Fibroblast of lung (primary cell): Measurements from ENCODE around the gene MBL2. TPM values are rescaled to one million over a fixed set of nuclear protein-coding genes. Genes with fewer than 3 reads are reported as not detected.

Source experiments
- DNase-seq, 2 donors: peaks; one replicate each; pipeline versions ENCODE4 v3.0.0 to v3.0.0-alpha.2; 2010; ENCODE audit warnings: low read depth in 2 of 2
- H2AFZ ChIP-seq: 2 replicates; pipeline ENCODE4 v1.5.1; 2012; ENCODE audit warnings: low read length, control low read depth, inconsistent platforms
- H3K27ac ChIP-seq: 2 replicates; pipeline ENCODE4 v1.5.1; 2011; ENCODE audit warnings: low read length, control low read depth; ENCODE audit not compliant: insufficient read depth
- H3K27me3 ChIP-seq: 2 replicates; pipeline ENCODE4 v1.5.1; 2011; ENCODE audit warnings: mild to moderate bottlenecking, low read length; ENCODE audit not compliant: control insufficient read depth, insufficient read depth
- H3K36me3 ChIP-seq: 2 replicates; pipeline ENCODE4 v1.5.1; 2011; ENCODE audit warnings: low read length; ENCODE audit not compliant: control insufficient read depth, insufficient read depth
- H3K4me1 ChIP-seq: 2 replicates; pipeline ENCODE4 v1.5.1; 2011; ENCODE audit warnings: low read length; ENCODE audit not compliant: control insufficient read depth, insufficient read depth; ENCODE audit errors: extremely low read depth
- H3K4me2 ChIP-seq: 2 replicates; pipeline ENCODE4 v1.5.1; 2011; ENCODE audit warnings: low read length, control low read depth; ENCODE audit not compliant: insufficient read depth; ENCODE audit errors: extremely low read depth
- H3K4me3 ChIP-seq, 4 experiments: fragments of 200-600 bp in 1 of 4; sonication (generic) in 1 of 4; replicated peaks in 1 of 4; 2 replicates each; pipeline ENCODE4 v1.5.1; 2011 to 2016; ENCODE audit warnings: low read length in 4 of 4, low read depth in 3 of 4, mild to moderate bottlenecking in 3 of 4, control low read depth in 2 of 4, inconsistent platforms in 1 of 4, mixed read lengths in 1 of 4; ENCODE audit not compliant: insufficient read depth in 1 of 4; ENCODE audit errors: control extremely low read depth in 1 of 4
- H3K79me2 ChIP-seq: 2 replicates; pipeline ENCODE4 v1.5.1; 2012; ENCODE audit warnings: mild to moderate bottlenecking, low read length, inconsistent platforms; ENCODE audit not compliant: control insufficient read depth, insufficient read depth
- H3K9ac ChIP-seq: 2 replicates; pipeline ENCODE4 v1.5.1; 2011; ENCODE audit warnings: mild to moderate bottlenecking, low read length, control low read depth; ENCODE audit not compliant: insufficient read depth
- H3K9me3 ChIP-seq: 2 replicates; pipeline ENCODE4 v1.5.1; 2012; ENCODE audit warnings: low read depth, low read length; ENCODE audit not compliant: control insufficient read depth, insufficient read depth
- H4K20me1 ChIP-seq: 2 replicates; pipeline ENCODE4 v1.5.1; 2011; ENCODE audit warnings: low read length; ENCODE audit not compliant: control insufficient read depth, insufficient read depth; ENCODE audit errors: extremely low read depth
- CTCF ChIP-seq, 2 donors: IDR thresholded peaks in 1 of 2; conservative IDR thresholded peaks in 1 of 2; 1 replicate in 1 of 2; 2 replicates in 1 of 2; pipeline ENCODE4 v1.5.1; 2011 to 2012; ENCODE audit warnings: low read length in 2 of 2, control low read depth in 1 of 2, inconsistent platforms in 1 of 2, low read depth in 1 of 2, mild to moderate bottlenecking in 1 of 2
- EZH2 ChIP-seq: IDR thresholded peaks from 2 replicates; pipeline ENCODE4 v1.5.1; 2012; ENCODE audit warnings: low read length, control low read depth, mild to moderate bottlenecking; ENCODE audit errors: missing control alignments
- polyA plus RNA-seq, 2 donors: library from polyadenylated mRNA; depleted of rRNA in 1 of 2; stranded (reverse) in 1 of 2; unstranded in 1 of 2; fragments of >200 nt; gene quantifications; 2 replicates each; pipeline ENCODE4 v1.2.1, GENCODE V29; 2011 to 2012; ENCODE audit warnings: missing spikeins in 1 of 2
- total RNA-seq: library from RNA; depleted of rRNA; stranded (reverse); fragments of >200 nt; gene quantifications from 2 replicates; pipeline ENCODE4 v1.2.1, GENCODE V29; 2014

MBL2 gene
- total and polyA plus RNA-seq, 2 donors (not counting 1 experiment from before 2014, with no cell fraction given), result not detected

- H3K4me3 ChIP-seq, result no peak overlapping the region
- H4K20me1 ChIP-seq, result no peaks in the 10 kb centered on the region
- TF ChIP-seq CTCF (conservative IDR thresholded peaks at IDR 0.05 in 1 of 2, IDR thresholded peaks at IDR 0.05 in 1 of 2; ENCODE audit: low read depth in 1 of 2, low read length in 2 of 2), result no peak
- TF ChIP-seq EZH2, result no peak
- no peak overlapping the region for H3K9ac ChIP-seq
- DNase-seq, result no peak
- no peaks in the 10 kb centered on the region for H3K36me3 ChIP-seq
- H3K9me3 ChIP-seq, result no peaks in the 10 kb centered on the region
- no peaks in the 10 kb centered on the region for H3K79me2 ChIP-seq
- no peak overlapping the region for H2AFZ ChIP-seq
- no peak overlapping the region for H3K27ac ChIP-seq
- no peaks in the 10 kb centered on the region for H3K27me3 ChIP-seq
- H3K4me2 ChIP-seq, result no peak overlapping the region
- no peaks in the 10 kb centered on the region for H3K4me1 ChIP-seq
Observed at GRCh38 chr10:52752261-52752660, 20.3 kb downstream of the MBL2 start.

- Histone ChIP-seq H3K27me3 (no peaks in the 10 kb centered on the region), H3K4me2 (no peak overlapping the region), H2AFZ (no peak overlapping the region), H3K9ac (no peak overlapping the region), H3K79me2 (no peaks in the 10 kb centered on the region), H3K4me3 (no peak overlapping the region), H3K36me3 (no peaks in the 10 kb centered on the region), H3K27ac (no peak overlapping the region), H3K4me1 (no peaks in the 10 kb centered on the region), H4K20me1 (no peaks in the 10 kb centered on the region), H3K9me3 (no peaks in the 10 kb centered on the region)
- DNase-seq, result no peak
- TF ChIP-seq CTCF (conservative IDR thresholded peaks at IDR 0.05 in 1 of 2, IDR thresholded peaks at IDR 0.05 in 1 of 2; ENCODE audit: low read depth in 1 of 2, low read length in 2 of 2) (no peak), EZH2 (no peak)
Observed at GRCh38 chr10:52751337-52751736, 21.2 kb downstream of the MBL2 start.

- no peaks in the 10 kb centered on the region for H3K9me3 ChIP-seq
- no peaks in the 10 kb centered on the region for H3K27me3 ChIP-seq
- no peak overlapping the region for H3K4me2 ChIP-seq
- TF ChIP-seq EZH2, result no peak
- no peak for TF ChIP-seq CTCF (conservative IDR thresholded peaks at IDR 0.05 in 1 of 2, IDR thresholded peaks at IDR 0.05 in 1 of 2; ENCODE audit: low read depth in 1 of 2, low read length in 2 of 2)
- H3K27ac ChIP-seq, result no peak overlapping the region
- H3K79me2 ChIP-seq, result no peaks in the 10 kb centered on the region
- H3K9ac ChIP-seq, result no peak overlapping the region
- no peaks in the 10 kb centered on the region for H4K20me1 ChIP-seq
- H3K4me1 ChIP-seq, result no peaks in the 10 kb centered on the region
- no peaks in the 10 kb centered on the region for H3K36me3 ChIP-seq
- no peak for DNase-seq
- H3K4me3 ChIP-seq, result no peak overlapping the region
- no peak overlapping the region for H2AFZ ChIP-seq
Observed at GRCh38 chr10:52750629-52751028, 22.0 kb downstream of the MBL2 start.
